Measurements from ENCODE around the gene SYVN1. TPM values are rescaled to one million over a fixed set of nuclear protein-coding genes. Genes with fewer than 3 reads are reported as not detected.

Gene SYVN1
- total RNA-seq, 1 experiment from 2014 or later, result 45.9 TPM

- Histone ChIP-seq H3K9ac (ENCODE audit: low read length) (peak overlapping the region; percentile 77), H3K9me3 (ENCODE audit: control insufficient read depth in 1 of 2, insufficient read depth in 1 of 2, low read depth in 1 of 2, low read length in 2 of 2) (no peaks in the 10 kb centered on the region), H3K36me3 (ENCODE audit: control insufficient read depth in 1 of 2, insufficient read depth in 2 of 2, low read length in 2 of 2) (peaks cover 3 to 6% of the 10 kb centered on the region in 2 experiments; a peak in 2 of 4 replicates), H3K27ac (ENCODE audit: low read depth, low read length) (peak overlapping the region; percentile 63), H3K4me1 (ENCODE audit: control insufficient read depth in 1 of 2, insufficient read depth in 2 of 2, low read length in 2 of 2) (peaks cover 3 to 12% of the 10 kb centered on the region in 2 experiments; a peak in 3 of 4 replicates), H4K20me1 (ENCODE audit: insufficient read depth) (no peaks in the 10 kb centered on the region), H2AFZ (ENCODE audit: low read depth, low read length, poor library complexity, severe bottlenecking) (no peak overlapping the region), H3K27me3 (ENCODE audit: insufficient read depth, low read length) (no peaks in the 10 kb centered on the region), H3K9me2 (ENCODE audit: insufficient read depth) (no peaks in the 10 kb centered on the region), H3K4me3 (replicated peaks in 1 of 2; ENCODE audit: low read depth in 1 of 2, low read length in 2 of 2) (peak overlapping the region; percentile 74 to 78), H3K4me2 (ENCODE audit: low read length) (peak overlapping the region; percentile 88), H3K79me2 (ENCODE audit: insufficient read depth, low read length) (peaks cover 18% of the 10 kb centered on the region)
- BruUV-seq (replicated peaks), result no TSS peak
- ATAC-seq, result no peak
- intact Hi-C loops (cut with micrococcal nuclease), result loop anchor here (5.0 kb wide), 1 partner anchor 83 kb away; the partner anchor contains the start of gene ARL2
- ChIA-PET CTCF (interaction anchor here (0.6 to 1.7 kb wide), 2 partner anchors 15 to 250 kb away, joined by 3 to 14 read pairs; no protein-coding TSS in a partner anchor), RAD21 (ENCODE audit: low non-redundant PET in 1 of 2, low total read pairs in 2 of 2, uncharacterized antibody in 2 of 2, unreplicated experiment in 2 of 2) (no interaction called here), POLR2A (interaction anchor here (1.0 to 3.2 kb wide), 2 partner anchors 15 to 16 kb away, joined by 3 to 21 read pairs; partner anchors contain the start of gene TM7SF2)
- no peak for TF ChIP-seq EZH2phosphoT487 (IDR thresholded peaks at IDR 0.05; ENCODE audit: borderline replicate concordance)
- TF ChIP-seq ZNF274 (IDR thresholded peaks at IDR 0.05; ENCODE audit: low read depth, low read length), result no peak
- no peak for TF ChIP-seq ATF3 (IDR thresholded peaks at IDR 0.05)
- TF ChIP-seq FOSL1 (IDR thresholded peaks at IDR 0.05; ENCODE audit: low read depth), result no peak
- no peak for TF ChIP-seq EGR1 (IDR thresholded peaks at IDR 0.05; ENCODE audit: low read depth)
- no peak for TF ChIP-seq TCF7L2 (IDR thresholded peaks at IDR 0.05; ENCODE audit: borderline replicate concordance, extremely low read depth, insufficient read depth, insufficient read length)
- TF ChIP-seq POLR2A (IDR thresholded peaks at IDR 0.05; ENCODE audit: borderline replicate concordance, extremely low read depth, insufficient read depth, insufficient read length), result no peak
- TF ChIP-seq ELF1 (IDR thresholded peaks at IDR 0.05; ENCODE audit: borderline replicate concordance, low read depth), result no peak
- no peak for TF ChIP-seq ZBTB33 (IDR thresholded peaks at IDR 0.05; ENCODE audit: extremely low read depth, insufficient replicate concordance, low read length)
- TF ChIP-seq SP1 (IDR thresholded peaks at IDR 0.05; ENCODE audit: low read depth), result no peak
- no peak for TF ChIP-seq CEBPB (IDR thresholded peaks at IDR 0.05; ENCODE audit: low read depth)
- TF ChIP-seq RAD21 (IDR thresholded peaks at IDR 0.05; ENCODE audit: low read depth), result no peak
- no peak for TF ChIP-seq POLR2AphosphoS5 (IDR thresholded peaks at IDR 0.05; ENCODE audit: low read depth, low read length)
- TF ChIP-seq YY1 (IDR thresholded peaks at IDR 0.05; ENCODE audit: extremely low read depth, insufficient replicate concordance, low read depth, low read length), result no peak
- TF ChIP-seq MAX (IDR thresholded peaks at IDR 0.05), result no peak
- TF ChIP-seq SRF (IDR thresholded peaks at IDR 0.05; ENCODE audit: low read depth), result no peak
- TF ChIP-seq CTCF (IDR thresholded peaks at IDR 0.05 in 2 of 3, conservative IDR thresholded peaks at IDR 0.05 in 1 of 3; ENCODE audit: borderline replicate concordance in 1 of 3, insufficient read depth in 1 of 3, low read depth in 2 of 3, low read length in 2 of 3), result no peak
- no peak for TF ChIP-seq REST (IDR thresholded peaks at IDR 0.05; ENCODE audit: low read depth)
- DNase-seq (ENCODE audit: low read depth, low spot score), result no peak
Observed at GRCh38 chr11:65095427-65095826, 38.9 kb downstream of the SYVN1 start.
